HG02852 (cell line): Measurements from ENCODE around the gene PKP2.

Source experiments
- ATAC-seq: cut with Tn5 transposase; IDR thresholded peaks from one replicate; pipeline ENCODE4 v1.9.1; 2021; ENCODE audit warnings: mild to moderate bottlenecking, moderate library complexity; ENCODE audit not compliant: unreplicated experiment

PKP2 gene

GRCh38 chr12:32756476-32757066 lies 140.0 kb downstream of the PKP2 start:
- ATAC-seq = no peak

DNA sequence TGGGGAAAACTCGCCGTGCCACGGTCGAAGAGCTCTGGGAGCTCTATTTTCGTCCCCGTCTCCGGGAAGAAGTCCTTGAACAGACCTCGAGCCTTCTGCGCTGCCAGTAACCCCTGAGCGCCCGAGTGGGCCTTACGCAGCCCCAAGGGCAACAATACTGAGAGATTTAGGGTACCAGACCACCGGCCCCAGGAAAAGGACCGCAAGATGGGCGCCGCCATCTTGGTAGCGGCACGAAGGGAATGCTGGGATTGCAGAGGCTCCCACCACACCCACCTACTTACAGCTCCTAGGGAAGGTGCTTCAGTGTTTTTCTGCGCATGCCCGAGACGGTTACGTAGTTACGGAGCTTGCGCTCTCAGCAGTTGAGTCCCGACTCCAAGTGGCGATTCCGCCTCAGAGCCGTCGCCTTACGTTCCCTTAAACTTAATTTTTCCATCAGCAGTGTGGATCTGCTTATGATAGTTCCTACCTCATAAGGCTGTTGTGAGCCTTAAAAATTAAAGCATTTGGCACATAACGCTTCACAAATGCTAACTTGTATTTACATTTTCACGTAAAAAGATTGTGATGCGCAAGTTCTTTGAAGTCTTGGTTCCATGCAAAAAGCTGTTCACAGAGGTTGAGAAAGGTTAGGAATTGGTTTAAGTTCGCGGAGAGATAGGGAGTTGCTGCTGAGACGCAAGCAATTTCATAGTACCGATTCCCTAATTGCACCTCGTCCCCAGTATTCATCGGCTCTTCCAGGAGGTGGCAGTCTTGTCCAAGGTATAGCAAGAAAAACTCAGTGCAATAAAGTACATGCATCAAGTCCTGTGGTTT lies 140.7 kb downstream of the PKP2 start, which contains the start of gene YARS2:
TSS of gene YARS2 (minus strand) at position 244 of the 822 bp plus-strand sequence. CDS start at position 221, 23 bp downstream.
- ATAC-seq = peak; percentile 90

DNA sequence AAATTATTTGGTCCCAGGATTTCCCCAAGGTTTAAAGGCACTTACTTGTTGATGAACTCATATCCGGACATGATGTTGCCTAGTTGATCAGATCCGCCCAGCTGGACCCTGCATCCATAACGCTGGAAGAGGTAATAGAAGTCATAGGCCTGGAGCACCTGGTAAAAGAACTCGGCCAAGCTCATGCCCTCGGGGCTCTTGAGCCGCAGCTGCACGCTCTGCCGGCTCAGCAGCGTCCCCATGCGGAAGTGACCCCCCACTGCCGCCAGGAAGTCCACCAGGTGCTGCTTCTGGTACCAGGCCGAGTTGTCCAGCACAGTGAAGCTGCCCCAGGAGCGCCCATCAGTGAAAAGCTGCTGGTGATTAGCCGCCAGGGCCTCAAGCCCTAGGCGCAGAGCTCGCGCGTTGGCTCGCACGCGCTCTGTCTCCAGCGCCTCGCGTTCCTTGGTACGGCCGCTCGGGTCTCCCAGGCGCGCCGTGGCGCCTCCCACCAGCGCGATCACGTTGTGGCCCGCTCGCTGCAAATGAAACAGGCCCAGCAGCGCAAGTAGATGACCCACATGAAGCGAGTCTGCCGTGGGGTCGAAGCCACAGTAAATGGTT lies 141.4 kb downstream of the PKP2 start:
- ATAC-seq = peak; percentile 66

GRCh38 chr12:32754111-32754510 lies 142.5 kb downstream of the PKP2 start:
- no peak for ATAC-seq

GRCh38 chr12:32753605-32754004 lies 143.0 kb downstream of the PKP2 start:
- no peak for ATAC-seq

DNA sequence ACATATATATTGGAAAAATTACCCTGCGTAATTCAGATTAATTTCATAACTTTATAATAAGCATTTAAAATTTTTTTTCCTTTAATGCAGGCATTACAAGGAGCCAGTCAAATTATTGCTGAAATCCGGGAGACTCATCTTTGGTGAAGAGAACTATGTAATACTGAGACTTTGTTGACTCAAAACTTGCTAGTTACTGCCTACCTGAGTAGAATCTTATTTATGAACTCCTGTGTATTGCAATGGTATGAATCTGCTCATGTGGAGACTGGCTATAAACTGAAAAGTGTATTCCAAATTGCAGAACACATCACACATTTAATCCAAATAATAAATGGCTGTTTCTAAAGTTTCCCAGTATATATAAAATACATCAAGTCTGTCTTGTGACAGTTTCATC lies 153.3 kb downstream of the PKP2 start:
- ATAC-seq = no peak

GRCh38 chr12:32742133-32742532 lies 154.4 kb downstream of the PKP2 start:
- ATAC-seq = no peak
